Measurements from ENCODE around the gene DYSF.

The DYSF gene

GRCh38 chr2:71512386-71512785 lies 59.0 kb downstream of the DYSF start:
- peaks cover 2% of the 10 kb centered on the region for H3K27me3 Mint-ChIP-seq
- H3K27ac Mint-ChIP-seq = no peak overlapping the region
- H3K4me1 Mint-ChIP-seq (ENCODE audit: low read depth) = no peaks in the 10 kb centered on the region
- no peaks in the 10 kb centered on the region for H3K9me3 Mint-ChIP-seq (ENCODE audit: low read depth)
- H3K36me3 Mint-ChIP-seq = no peaks in the 10 kb centered on the region
- no peak overlapping the region for H3K4me3 Mint-ChIP-seq

GRCh38 chr2:71513096-71513495 lies 59.7 kb downstream of the DYSF start:
- peaks cover 2% of the 10 kb centered on the region for H3K27me3 Mint-ChIP-seq
- no peaks in the 10 kb centered on the region for H3K9me3 Mint-ChIP-seq (ENCODE audit: low read depth)

GRCh38 chr2:71513721-71514120 lies 60.4 kb downstream of the DYSF start:
- Mint-ChIP-seq H3K27me3 (peaks cover 2% of the 10 kb centered on the region), H3K4me1 (ENCODE audit: low read depth) (no peaks in the 10 kb centered on the region), H3K27ac (no peak overlapping the region), H3K9me3 (ENCODE audit: low read depth) (no peaks in the 10 kb centered on the region), H3K36me3 (no peaks in the 10 kb centered on the region), H3K4me3 (no peak overlapping the region)

More at GRCh38 chr2:71513096-71513495, 59.7 kb downstream of the DYSF start:
- H3K4me3 Mint-ChIP-seq = no peak overlapping the region
- H3K36me3 Mint-ChIP-seq = no peaks in the 10 kb centered on the region
- no peaks in the 10 kb centered on the region for H3K4me1 Mint-ChIP-seq (ENCODE audit: low read depth)
- H3K27ac Mint-ChIP-seq = no peak overlapping the region

DNA sequence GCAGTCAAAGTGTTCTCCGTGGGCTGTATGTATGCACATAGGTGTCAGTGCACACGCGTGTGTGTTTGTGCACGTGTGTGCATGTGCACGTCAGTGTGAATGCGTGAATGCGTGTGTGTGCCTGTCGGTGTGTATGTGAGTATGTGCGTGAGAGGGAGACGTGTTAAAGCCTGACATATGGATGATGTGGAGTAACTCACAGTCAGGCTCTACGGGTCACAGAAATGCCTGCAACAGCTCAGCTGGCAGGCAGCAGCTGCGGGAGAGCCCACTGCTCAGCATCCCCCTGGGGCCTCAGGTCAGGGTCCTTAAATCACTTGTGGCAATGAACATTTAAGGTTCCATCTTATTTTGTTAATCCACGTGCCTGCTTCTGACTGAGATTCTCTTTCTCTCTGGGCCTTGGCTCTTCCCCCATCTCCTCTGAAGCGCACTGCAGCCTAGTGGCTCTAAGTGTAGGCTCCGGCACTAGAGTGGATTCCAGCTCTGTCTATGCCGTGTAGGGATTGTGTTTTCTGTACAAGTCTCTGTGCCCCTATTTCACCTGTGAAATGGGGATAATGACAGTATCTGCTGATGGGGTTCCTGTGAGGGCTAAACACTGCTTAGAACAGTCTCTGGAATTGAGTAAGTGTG lies 63.0 kb downstream of the DYSF start:
- Mint-ChIP-seq H3K4me3 (no peak overlapping the region), H3K27me3 (peaks cover 3% of the 10 kb centered on the region), H3K9me3 (ENCODE audit: low read depth) (no peaks in the 10 kb centered on the region), H3K4me1 (ENCODE audit: low read depth) (no peaks in the 10 kb centered on the region), H3K36me3 (no peaks in the 10 kb centered on the region), H3K27ac (no peak overlapping the region)

DNA sequence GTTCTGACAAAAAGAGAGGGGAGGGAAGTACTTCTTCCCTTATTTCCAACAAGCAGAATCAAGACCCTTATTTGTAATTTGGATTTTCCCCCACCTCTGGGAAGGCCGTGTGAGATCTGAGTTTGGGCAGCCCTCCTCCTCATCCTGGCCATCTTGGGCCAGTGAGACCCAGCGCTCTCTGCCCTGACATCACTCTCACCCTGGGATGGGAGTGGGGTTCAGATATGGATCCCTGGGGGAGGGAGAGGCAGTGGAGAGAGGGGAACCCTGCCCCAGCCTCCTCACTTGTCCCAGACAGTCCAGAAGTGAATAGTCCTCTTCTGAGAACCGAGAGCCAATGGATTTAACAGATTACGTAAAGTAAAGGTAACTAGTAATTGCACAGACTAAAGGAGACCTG lies 64.5 kb downstream of the DYSF start:
- H3K27ac Mint-ChIP-seq = no peak overlapping the region
- H3K4me3 Mint-ChIP-seq = no peak overlapping the region
- H3K27me3 Mint-ChIP-seq = peaks cover 3% of the 10 kb centered on the region
- H3K9me3 Mint-ChIP-seq (ENCODE audit: low read depth) = no peaks in the 10 kb centered on the region
- no peaks in the 10 kb centered on the region for H3K4me1 Mint-ChIP-seq (ENCODE audit: low read depth)
- no peaks in the 10 kb centered on the region for H3K36me3 Mint-ChIP-seq

DNA sequence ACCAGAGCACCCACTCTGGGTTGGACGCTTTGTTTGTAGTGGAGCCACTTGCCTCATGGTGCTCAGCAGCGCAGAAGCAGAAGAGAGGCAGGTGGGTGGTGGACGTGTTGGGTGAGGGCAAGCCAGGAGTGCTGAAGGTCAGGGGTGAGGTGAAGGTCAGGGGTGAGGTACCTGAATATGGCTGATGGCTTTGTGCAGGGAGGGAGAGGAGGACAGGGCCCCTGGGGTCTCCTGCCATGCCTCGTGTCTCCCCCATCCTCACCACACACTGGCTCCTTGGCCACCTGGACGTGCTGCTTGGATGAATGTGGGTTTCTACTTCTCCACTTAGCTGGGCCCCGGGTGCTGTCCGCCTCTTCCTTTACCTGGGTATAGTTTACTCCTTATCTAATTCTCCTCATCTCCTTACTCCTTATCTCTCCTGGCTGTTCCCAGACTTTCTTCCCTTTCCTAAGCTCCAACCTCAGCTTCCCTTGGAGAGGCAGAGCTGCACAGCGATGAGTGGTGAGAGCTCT lies 68.1 kb downstream of the DYSF start:
- no peaks in the 10 kb centered on the region for H3K36me3 Mint-ChIP-seq
- H3K4me3 Mint-ChIP-seq = no peak overlapping the region
- no peak overlapping the region for H3K27ac Mint-ChIP-seq
- no peaks in the 10 kb centered on the region for H3K9me3 Mint-ChIP-seq (ENCODE audit: low read depth)
- peaks cover 3% of the 10 kb centered on the region for H3K27me3 Mint-ChIP-seq
- no peaks in the 10 kb centered on the region for H3K4me1 Mint-ChIP-seq (ENCODE audit: low read depth)

- Mint-ChIP-seq H3K9me3 (ENCODE audit: low read depth) (no peaks in the 10 kb centered on the region), H3K36me3 (no peaks in the 10 kb centered on the region), H3K27me3 (peaks cover 3% of the 10 kb centered on the region), H3K27ac (no peak overlapping the region), H3K4me1 (ENCODE audit: low read depth) (no peaks in the 10 kb centered on the region), H3K4me3 (no peak overlapping the region)
Observed at GRCh38 chr2:71524476-71524875, 71.1 kb downstream of the DYSF start.

- Mint-ChIP-seq H3K27ac (no peak overlapping the region), H3K36me3 (no peaks in the 10 kb centered on the region), H3K27me3 (peaks cover 6% of the 10 kb centered on the region), H3K9me3 (ENCODE audit: low read depth) (no peaks in the 10 kb centered on the region), H3K4me3 (no peak overlapping the region), H3K4me1 (ENCODE audit: low read depth) (no peaks in the 10 kb centered on the region)
Observed at GRCh38 chr2:71526141-71526540, 72.8 kb downstream of the DYSF start.

DNA sequence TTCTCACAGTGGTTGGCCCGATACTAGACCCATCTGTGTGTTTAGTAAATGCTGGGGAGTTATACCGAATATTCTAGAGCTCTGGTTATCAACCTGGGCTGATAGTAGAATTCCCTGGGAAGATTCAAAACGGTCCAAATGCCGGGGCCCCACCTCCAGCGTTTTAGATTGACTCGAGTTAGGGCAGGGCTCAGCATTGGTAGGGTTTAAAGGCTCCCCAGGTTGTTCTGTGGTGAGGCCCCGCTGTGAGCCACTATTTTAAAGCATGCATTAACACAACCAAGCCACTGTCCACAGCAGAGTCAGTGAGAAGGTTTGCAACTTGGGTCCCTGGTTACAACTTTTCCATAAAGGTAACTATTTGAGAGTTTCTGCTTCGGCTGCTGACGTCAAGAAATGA lies 73.6 kb downstream of the DYSF start:
- H3K36me3 Mint-ChIP-seq = no peaks in the 10 kb centered on the region
- H3K9me3 Mint-ChIP-seq (ENCODE audit: low read depth) = no peaks in the 10 kb centered on the region
- no peak overlapping the region for H3K4me3 Mint-ChIP-seq
- no peak overlapping the region for H3K27ac Mint-ChIP-seq
- H3K4me1 Mint-ChIP-seq (ENCODE audit: low read depth) = no peaks in the 10 kb centered on the region
- peaks cover 8% of the 10 kb centered on the region for H3K27me3 Mint-ChIP-seq

- H3K4me1 Mint-ChIP-seq (ENCODE audit: low read depth) = no peaks in the 10 kb centered on the region
- peaks cover 11% of the 10 kb centered on the region for H3K27me3 Mint-ChIP-seq
- H3K9me3 Mint-ChIP-seq (ENCODE audit: low read depth) = no peaks in the 10 kb centered on the region
- H3K4me3 Mint-ChIP-seq = no peak overlapping the region
- no peaks in the 10 kb centered on the region for H3K36me3 Mint-ChIP-seq
- H3K27ac Mint-ChIP-seq = no peak overlapping the region
Observed at GRCh38 chr2:71528131-71528591, 74.8 kb downstream of the DYSF start.

- Mint-ChIP-seq H3K27me3 (peaks cover 14% of the 10 kb centered on the region), H3K36me3 (no peaks in the 10 kb centered on the region), H3K9me3 (ENCODE audit: low read depth) (no peaks in the 10 kb centered on the region), H3K27ac (no peak overlapping the region), H3K4me3 (no peak overlapping the region), H3K4me1 (ENCODE audit: low read depth) (no peaks in the 10 kb centered on the region)
Observed at GRCh38 chr2:71528749-71529148, 75.4 kb downstream of the DYSF start.

GRCh38 chr2:71530211-71530610 lies 76.8 kb downstream of the DYSF start:
- H3K27ac Mint-ChIP-seq = no peak overlapping the region
- H3K9me3 Mint-ChIP-seq (ENCODE audit: low read depth) = no peaks in the 10 kb centered on the region
- H3K4me3 Mint-ChIP-seq = no peak overlapping the region
- H3K36me3 Mint-ChIP-seq = no peaks in the 10 kb centered on the region
- H3K27me3 Mint-ChIP-seq = peaks cover 14% of the 10 kb centered on the region
- H3K4me1 Mint-ChIP-seq (ENCODE audit: low read depth) = no peaks in the 10 kb centered on the region

DNA sequence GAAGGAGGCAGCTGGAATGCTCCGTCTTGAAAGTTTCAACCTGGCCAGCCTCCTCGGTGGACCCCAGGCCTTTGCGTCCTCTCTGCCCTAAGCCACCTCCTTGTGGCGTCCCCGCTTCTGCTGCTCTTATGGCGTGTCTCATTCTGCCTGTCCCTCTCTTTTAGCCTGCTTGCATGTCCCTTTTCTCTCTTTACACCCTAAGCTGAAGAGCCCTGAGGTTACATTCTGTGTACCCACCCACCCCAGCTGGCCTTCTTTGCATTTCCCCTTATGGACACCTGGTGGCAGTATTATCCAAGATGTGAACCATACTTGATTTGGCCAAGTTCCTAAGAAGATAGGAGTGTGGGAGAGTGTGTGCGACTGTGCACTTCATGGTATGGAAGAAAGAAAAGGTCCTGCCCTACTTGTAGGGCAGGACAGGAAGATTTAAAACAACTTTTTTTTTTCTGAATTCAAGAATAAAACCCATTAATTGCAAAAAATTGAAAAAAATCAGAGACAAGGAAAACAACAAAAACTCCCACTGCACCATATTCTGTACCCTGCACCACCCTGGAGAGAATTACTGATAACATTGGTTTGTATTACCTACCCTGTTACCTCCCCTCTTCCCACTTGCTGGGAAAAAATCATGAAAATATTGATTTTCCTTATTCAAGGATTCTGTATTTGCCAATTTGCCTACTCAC lies 77.4 kb downstream of the DYSF start:
- Mint-ChIP-seq H3K27ac (no peak overlapping the region), H3K4me3 (no peak overlapping the region), H3K27me3 (peaks cover 14% of the 10 kb centered on the region), H3K4me1 (ENCODE audit: low read depth) (no peaks in the 10 kb centered on the region), H3K9me3 (ENCODE audit: low read depth) (no peaks in the 10 kb centered on the region), H3K36me3 (no peaks in the 10 kb centered on the region)

GRCh38 chr2:71531522-71532047 lies 78.2 kb downstream of the DYSF start:
- H3K9me3 Mint-ChIP-seq (ENCODE audit: low read depth) = no peaks in the 10 kb centered on the region
- H3K36me3 Mint-ChIP-seq = no peaks in the 10 kb centered on the region
- no peak overlapping the region for H3K27ac Mint-ChIP-seq
- H3K27me3 Mint-ChIP-seq = peaks cover 14% of the 10 kb centered on the region
- no peaks in the 10 kb centered on the region for H3K4me1 Mint-ChIP-seq (ENCODE audit: low read depth)
- H3K4me3 Mint-ChIP-seq = no peak overlapping the region

GRCh38 chr2:71532327-71532726 lies 79.0 kb downstream of the DYSF start:
- Mint-ChIP-seq H3K4me3 (no peak overlapping the region), H3K4me1 (ENCODE audit: low read depth) (no peaks in the 10 kb centered on the region), H3K27me3 (peaks cover 14% of the 10 kb centered on the region), H3K27ac (no peak overlapping the region), H3K36me3 (no peaks in the 10 kb centered on the region), H3K9me3 (ENCODE audit: low read depth) (no peaks in the 10 kb centered on the region)

Measured in activated naive CD8-positive, alpha-beta T cell (primary cell).